Kidney epithelial cell (primary cell): ENCODE measurements around the gene MYO18A. TPM values are rescaled to one million over a fixed set of nuclear protein-coding genes. Genes with fewer than 3 reads are reported as not detected.

ENCODE experiments used
- DNase-seq: peaks from one replicate; pipeline ENCODE4 v3.0.0-alpha.2; 2010; ENCODE audit warnings: low read depth
- H3K27me3 ChIP-seq: 2 replicates; pipeline ENCODE4 v1.6.0; 2011; ENCODE audit warnings: low read length; ENCODE audit not compliant: control insufficient read depth, insufficient read depth
- H3K36me3 ChIP-seq: 2 replicates; pipeline ENCODE4 v1.5.1; 2011; ENCODE audit warnings: low read length; ENCODE audit not compliant: control insufficient read depth, insufficient read depth
- H3K4me3 ChIP-seq: 2 replicates; pipeline ENCODE4 v1.5.1; 2011; ENCODE audit warnings: low read depth, mild to moderate bottlenecking, control low read depth, low read length
- total RNA-seq: library from RNA; depleted of rRNA; stranded (reverse); fragments of >200 nt; gene quantifications from 2 replicates; pipeline ENCODE4 v1.2.3, GENCODE V29; 2015
- TF ChIP-seq, protein P1 (sequence below): IDR thresholded peaks from 2 replicates; pipeline ENCODE4 v1.5.1; 2011; ENCODE audit warnings: mild to moderate bottlenecking, moderate library complexity, low read length, control low read depth, inconsistent platforms; ENCODE audit not compliant: insufficient read depth, poor library complexity, severe bottlenecking

The MYO18A gene
- total RNA-seq, 1 donor from 2014 or later, result 19.8 TPM

DNA sequence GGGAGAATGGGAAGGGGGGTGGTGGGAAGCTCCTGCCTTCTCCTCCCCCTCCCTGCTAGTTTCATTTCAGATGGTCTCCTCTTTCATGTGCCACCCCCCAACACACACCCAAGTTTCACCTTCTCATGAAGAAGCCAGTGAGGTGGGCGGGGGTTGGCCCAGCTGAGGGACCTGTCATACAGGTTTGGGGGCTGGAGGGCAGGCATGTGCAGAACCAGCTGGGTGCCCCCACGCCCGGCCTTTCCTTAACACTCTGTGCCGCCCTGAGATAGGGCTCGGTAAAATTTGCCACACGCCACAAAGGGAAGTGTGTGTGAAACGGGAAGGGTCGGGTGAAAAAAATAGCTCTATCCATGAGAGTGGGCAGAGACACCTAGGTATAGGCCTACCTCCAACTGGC, 79.9 kb downstream of the MYO18A start:
- no peak overlapping the region for H3K4me3 ChIP-seq
- TF ChIP-seq, protein P1, sequence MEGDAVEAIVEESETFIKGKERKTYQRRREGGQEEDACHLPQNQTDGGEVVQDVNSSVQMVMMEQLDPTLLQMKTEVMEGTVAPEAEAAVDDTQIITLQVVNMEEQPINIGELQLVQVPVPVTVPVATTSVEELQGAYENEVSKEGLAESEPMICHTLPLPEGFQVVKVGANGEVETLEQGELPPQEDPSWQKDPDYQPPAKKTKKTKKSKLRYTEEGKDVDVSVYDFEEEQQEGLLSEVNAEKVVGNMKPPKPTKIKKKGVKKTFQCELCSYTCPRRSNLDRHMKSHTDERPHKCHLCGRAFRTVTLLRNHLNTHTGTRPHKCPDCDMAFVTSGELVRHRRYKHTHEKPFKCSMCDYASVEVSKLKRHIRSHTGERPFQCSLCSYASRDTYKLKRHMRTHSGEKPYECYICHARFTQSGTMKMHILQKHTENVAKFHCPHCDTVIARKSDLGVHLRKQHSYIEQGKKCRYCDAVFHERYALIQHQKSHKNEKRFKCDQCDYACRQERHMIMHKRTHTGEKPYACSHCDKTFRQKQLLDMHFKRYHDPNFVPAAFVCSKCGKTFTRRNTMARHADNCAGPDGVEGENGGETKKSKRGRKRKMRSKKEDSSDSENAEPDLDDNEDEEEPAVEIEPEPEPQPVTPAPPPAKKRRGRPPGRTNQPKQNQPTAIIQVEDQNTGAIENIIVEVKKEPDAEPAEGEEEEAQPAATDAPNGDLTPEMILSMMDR, result no peak
- no peaks in the 10 kb centered on the region for H3K27me3 ChIP-seq
- no peak for DNase-seq
- no peaks in the 10 kb centered on the region for H3K36me3 ChIP-seq

DNA sequence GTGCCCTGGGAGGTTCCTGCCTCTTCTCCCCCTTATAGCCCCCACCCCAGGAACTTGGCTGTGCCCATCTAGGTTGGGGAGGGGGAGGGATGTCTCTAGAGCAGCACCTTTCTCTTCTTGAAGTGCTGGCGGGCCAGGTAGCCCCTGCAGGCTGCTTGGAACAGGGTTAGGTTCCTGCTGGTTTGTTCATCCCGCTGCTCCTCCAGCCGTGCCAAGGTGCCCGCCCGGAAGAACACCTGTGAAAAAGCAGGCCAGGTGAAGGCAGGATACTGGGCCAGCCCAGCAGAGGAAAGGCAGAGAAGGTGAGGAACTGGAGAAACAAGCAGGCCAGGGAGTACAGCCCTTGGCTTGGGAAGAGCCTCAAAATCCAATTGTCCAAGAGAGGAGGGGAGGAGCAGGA, 80.7 kb downstream of the MYO18A start:
- no peak for DNase-seq
- Histone ChIP-seq H3K36me3 (no peaks in the 10 kb centered on the region), H3K4me3 (no peak overlapping the region), H3K27me3 (no peaks in the 10 kb centered on the region)
- TF ChIP-seq, protein P1, result no peak

DNA sequence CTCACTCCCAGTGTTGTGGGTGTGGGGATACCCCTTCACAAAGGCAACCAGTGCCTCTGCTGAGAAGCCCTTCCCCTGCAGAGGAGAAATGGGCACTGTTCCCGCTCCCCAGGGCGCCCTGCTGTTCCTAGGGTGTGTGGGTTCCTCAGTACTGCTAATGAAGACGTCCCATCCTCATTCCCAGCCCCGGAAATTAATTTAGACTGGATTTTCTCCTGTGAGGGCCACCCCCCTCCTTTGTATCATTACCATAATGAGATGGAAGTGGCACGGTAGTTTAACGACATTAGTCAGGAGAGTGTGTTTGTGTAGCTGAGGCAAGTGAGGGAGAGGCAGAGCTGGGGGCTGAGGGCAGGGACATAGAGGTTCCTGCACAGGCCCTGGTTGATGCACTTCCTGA, 84.1 kb downstream of the MYO18A start:
- peaks cover 1% of the 10 kb centered on the region for H3K36me3 ChIP-seq
- TF ChIP-seq, protein P1, result no peak

DNA sequence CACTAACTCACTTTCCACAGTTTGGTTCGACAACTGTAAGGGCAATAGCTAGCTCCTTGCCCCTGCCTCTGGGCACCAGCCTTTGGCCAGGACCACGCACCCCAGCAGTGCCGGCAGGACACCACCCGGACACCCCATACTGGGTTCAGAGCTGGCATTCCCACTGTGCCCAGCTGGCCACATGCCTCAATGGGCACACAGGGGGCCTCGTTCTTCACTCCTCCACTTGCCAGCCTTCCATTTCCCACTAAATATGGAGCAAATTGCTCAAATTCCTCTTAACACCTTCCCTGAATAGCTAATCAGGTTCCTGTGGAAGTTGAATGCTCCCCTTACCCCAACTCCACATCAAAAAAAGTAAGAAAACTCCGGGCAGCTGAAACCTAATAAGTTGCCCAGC, 84.8 kb downstream of the MYO18A start:
- H3K4me3 ChIP-seq, result no peak overlapping the region
- no peaks in the 10 kb centered on the region for H3K27me3 ChIP-seq

More for the DNA sequence above, 84.1 kb downstream of the MYO18A start:
- Histone ChIP-seq H3K4me3 (no peak overlapping the region), H3K27me3 (no peaks in the 10 kb centered on the region)
- no peak for DNase-seq

DNA sequence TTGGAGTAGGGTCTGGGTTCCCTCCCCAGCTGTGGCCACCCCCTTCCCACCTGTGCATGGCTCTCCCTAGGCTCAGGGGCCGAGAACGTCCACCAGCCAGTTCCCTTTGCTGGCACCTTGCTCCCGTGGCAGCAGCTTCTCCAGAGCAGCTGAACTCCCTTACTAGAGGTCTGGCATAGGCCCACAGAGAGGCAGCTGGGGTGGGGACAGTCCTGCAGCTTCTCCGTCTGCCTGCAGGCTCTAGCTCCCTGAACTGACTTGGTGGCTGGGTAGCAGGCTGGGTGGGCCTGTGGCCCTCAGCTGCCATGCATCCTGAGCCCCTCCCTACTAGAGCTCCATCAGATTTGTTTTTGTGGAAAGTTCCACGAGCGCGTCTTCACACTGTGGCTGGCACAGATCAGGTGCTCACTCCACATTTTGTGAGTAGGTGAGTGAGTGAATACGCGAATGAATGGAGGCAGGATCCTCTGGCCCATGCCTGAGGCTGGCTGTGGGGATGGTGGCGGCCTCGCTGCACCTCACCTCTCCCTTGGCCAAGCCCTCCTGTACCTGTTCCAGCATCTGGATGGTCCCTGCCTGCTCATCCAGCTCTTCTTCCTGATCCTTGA, 86.0 kb downstream of the MYO18A start:
- DNase-seq, result no peak
- TF ChIP-seq, protein P1, result no peak
- Histone ChIP-seq H3K27me3 (no peaks in the 10 kb centered on the region), H3K4me3 (no peak overlapping the region), H3K36me3 (peaks cover 1% of the 10 kb centered on the region)

More for the DNA sequence above, 84.8 kb downstream of the MYO18A start:
- DNase-seq, result no peak
- peaks cover 1% of the 10 kb centered on the region for H3K36me3 ChIP-seq
- TF ChIP-seq, protein P1, result no peak

DNA sequence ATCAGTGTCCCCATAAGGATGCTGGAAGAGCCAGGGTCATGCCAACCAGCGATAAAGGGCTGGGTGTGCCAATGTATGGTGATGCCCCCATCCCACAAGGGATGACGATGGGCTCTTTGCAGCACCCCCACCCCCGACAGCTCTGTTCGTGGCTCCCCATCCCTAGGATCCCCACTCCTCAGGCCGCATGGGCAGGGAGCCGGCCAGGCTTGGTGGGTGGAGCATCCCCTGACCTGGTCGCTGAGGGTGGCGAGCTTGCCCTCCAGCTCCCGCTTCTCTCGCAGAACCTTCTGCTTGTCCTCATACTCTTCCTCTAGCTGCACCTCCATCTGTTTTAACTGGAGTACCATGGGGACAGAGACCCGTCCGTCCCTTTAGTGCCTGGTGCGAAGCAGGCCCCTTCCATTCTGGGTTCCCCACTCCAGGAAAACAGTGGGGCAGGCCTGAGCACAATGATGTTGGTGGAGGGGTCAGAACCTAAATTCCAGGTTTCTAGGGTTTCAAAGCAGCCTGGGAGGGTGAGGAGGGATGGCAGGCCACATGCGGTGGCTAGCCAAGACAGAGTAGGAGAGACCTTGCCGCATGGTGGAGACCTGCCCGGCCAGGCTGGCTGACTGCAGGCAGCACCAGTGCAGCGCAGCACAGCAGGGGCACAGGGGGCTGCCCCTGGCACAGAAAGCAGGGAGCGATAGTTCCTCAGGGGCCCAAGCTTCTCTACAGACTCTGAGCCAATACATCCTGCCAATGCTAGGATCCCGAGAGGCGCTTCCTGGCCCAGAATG, 86.9 kb downstream of the MYO18A start:
- no peaks in the 10 kb centered on the region for H3K27me3 ChIP-seq
- peaks cover 1% of the 10 kb centered on the region for H3K36me3 ChIP-seq
- no peak overlapping the region for H3K4me3 ChIP-seq
- no peak for DNase-seq
- TF ChIP-seq, protein P1, result no peak
